ENCODE results near the gene TFIP11. TPM values are rescaled to one million over a fixed set of nuclear protein-coding genes. Genes with fewer than 3 reads are reported as not detected.

The TFIP11 gene
- total and polyA plus RNA-seq, 2 donors (not counting 1 experiment from before 2014, with no cell fraction given): 33.5 to 82.8 TPM

GRCh38 chr22:26515931-26516330 lies 3.7 kb upstream of the TFIP11 start:
- ATAC-seq (ENCODE audit: low read depth): no peak
- no peaks in the 10 kb centered on the region for H3K27me3 ChIP-seq (replicated peaks in 1 of 4; ENCODE audit: control extremely low read depth in 1 of 4, control insufficient read depth in 3 of 4, insufficient read depth in 4 of 4, low read length in 3 of 4)

More at GRCh38 chr22:26515931-26516330, 3.7 kb upstream of the TFIP11 start:
- no peak for DNase-seq
- Histone ChIP-seq H3K27ac (ENCODE audit: low read length in 2 of 2) (no peak overlapping the region), H3K4me2 (replicated peaks; ENCODE audit: low read depth, low read length, poor library complexity, severe bottlenecking) (no peak overlapping the region), H2AFZ (ENCODE audit: insufficient read depth, low read depth, low read length, poor library complexity, severe bottlenecking) (no peak overlapping the region), H3K4me3 (ENCODE audit: control extremely low read depth in 1 of 5, extremely low read depth in 1 of 5, insufficient read depth in 1 of 5, low read depth in 2 of 5, low read length in 4 of 5) (no peak overlapping the region), H3K36me3 (replicated peaks in 1 of 2; ENCODE audit: control extremely low read depth in 1 of 2, control insufficient read depth in 1 of 2, extremely low read depth in 1 of 2, insufficient read depth in 2 of 2, low read length in 1 of 2) (no peaks in the 10 kb centered on the region), H3K9me3 (ENCODE audit: control extremely low read depth in 1 of 3, control insufficient read depth in 2 of 3, insufficient read depth in 1 of 3, low read length in 2 of 3) (no peaks in the 10 kb centered on the region), H3K4me1 (ENCODE audit: control insufficient read depth in 2 of 2, insufficient read depth in 2 of 2, low read length in 2 of 2) (peaks cover 16 to 18% of the 10 kb centered on the region in 2 donors), H4K20me1 (ENCODE audit: control insufficient read depth, insufficient read depth, low read length, poor library complexity, severe bottlenecking) (no peaks in the 10 kb centered on the region), H3K9ac (ENCODE audit: low read length) (no peak overlapping the region), H3K79me2 (ENCODE audit: control insufficient read depth, insufficient read depth, low read length) (peaks cover 35% of the 10 kb centered on the region)
- no peaks in the 10 kb centered on the region for H3K27me3 Mint-ChIP-seq
- no peak overlapping the region for H3K4me3 Mint-ChIP-seq
- WGBS (ENCODE audit: insufficient coverage): no CpG with 5 or more reads among the region's 3 CpGs
- ChIA-PET POLR2A (no interaction called here), CTCF (interaction anchor here (1.3 kb wide), 1 partner anchor 156 kb away, joined by 4 read pairs; no protein-coding TSS in a partner anchor)
- TF ChIP-seq CTCF (IDR thresholded peaks at IDR 0.05) (no peak), EZH2 (IDR thresholded peaks at IDR 0.05; ENCODE audit: borderline replicate concordance, insufficient read depth, low read depth, low read length, poor library complexity, severe bottlenecking) (no peak)
- no peaks in the 10 kb centered on the region for H3K9me3 Mint-ChIP-seq (ENCODE audit: insufficient read depth)
- intact Hi-C loops (cut with micrococcal nuclease): no loop called here
- peaks cover 27% of the 10 kb centered on the region for H3K4me1 Mint-ChIP-seq
- H3K27ac Mint-ChIP-seq: no peak overlapping the region

All from B cell (primary cell).